AG10803 (cell line): Measurements from ENCODE around the gene RND2.

Experiments used
- DNase-seq: peaks from one replicate; pipeline ENCODE4 v3.0.0; 2010; ENCODE audit warnings: low read depth
- H3K4me3 ChIP-seq: 2 replicates; pipeline ENCODE4 v1.5.1; 2011; ENCODE audit warnings: mild to moderate bottlenecking, low read length, control low read depth
- CTCF ChIP-seq: conservative IDR thresholded peaks from 2 replicates; pipeline ENCODE4 v1.5.1; 2011; ENCODE audit warnings: mild to moderate bottlenecking, low read length, control low read depth, inconsistent platforms

The RND2 gene

GRCh38 chr17:43025290-43025657, 243 bp downstream of the RND2 start:
- no peak for TF ChIP-seq CTCF
- DNase-seq = no peak
- H3K4me3 ChIP-seq = peak overlapping the region; percentile 43

GRCh38 chr17:43025766-43026537, 921 bp downstream of the RND2 start:
- TF ChIP-seq CTCF = no peak
- DNase-seq = no peak
- no peak overlapping the region for H3K4me3 ChIP-seq

DNA sequence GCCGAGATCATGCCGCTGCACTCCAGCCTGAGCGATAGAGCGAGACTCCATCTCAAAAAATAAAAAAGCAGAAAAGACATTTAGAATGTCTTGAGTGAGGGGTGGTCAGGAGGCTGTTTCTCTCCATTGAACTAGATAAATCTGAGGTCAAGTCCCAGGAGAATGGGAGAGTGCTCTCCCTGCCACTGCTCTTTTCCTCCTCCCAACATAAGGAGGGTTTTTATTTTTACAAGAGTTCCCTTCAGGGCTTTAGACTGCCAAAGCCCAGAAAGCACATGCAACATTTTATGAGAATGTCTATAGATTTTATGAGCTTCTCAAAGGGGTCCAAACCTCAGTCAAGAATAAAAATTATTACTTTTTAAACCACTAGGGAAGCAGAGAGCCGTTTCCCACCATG, 1.6 kb downstream of the RND2 start:
- H3K4me3 ChIP-seq = no peak overlapping the region
- TF ChIP-seq CTCF = no peak

GRCh38 chr17:43027091-43028032, 2.3 kb downstream of the RND2 start:
- no peak overlapping the region for H3K4me3 ChIP-seq
- no peak for DNase-seq
- no peak for TF ChIP-seq CTCF

More for the DNA sequence above, 1.6 kb downstream of the RND2 start:
- DNase-seq = no peak

DNA sequence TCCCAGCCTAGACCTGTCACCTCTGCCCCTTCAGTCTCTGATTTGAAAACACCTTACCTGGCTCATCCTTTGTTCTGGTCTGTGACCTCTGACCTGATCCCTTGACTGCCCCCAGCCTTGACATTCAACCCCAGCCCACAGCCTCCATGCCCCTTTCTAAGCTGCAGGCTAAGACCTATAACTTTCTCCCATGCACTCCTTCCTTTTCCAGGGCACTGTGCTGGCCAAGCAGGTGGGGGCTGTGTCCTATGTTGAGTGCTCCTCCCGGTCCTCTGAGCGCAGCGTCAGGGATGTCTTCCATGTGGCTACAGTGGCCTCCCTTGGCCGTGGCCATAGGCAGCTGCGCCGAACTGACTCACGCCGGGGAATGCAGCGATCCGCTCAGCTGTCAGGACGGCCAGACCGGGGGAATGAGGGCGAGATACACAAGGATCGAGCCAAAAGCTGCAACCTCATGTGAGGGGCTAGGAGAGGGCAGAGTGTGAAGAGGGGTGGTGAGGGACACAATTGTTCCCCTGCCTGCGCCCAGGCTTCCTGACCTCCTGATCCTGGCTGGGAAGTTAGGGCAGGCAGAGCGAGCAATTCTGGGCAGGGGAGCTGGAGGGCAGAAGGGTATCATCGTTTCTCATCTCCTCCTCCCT, 3.3 kb downstream of the RND2 start:
- DNase-seq = no peak
- no peak for TF ChIP-seq CTCF
- H3K4me3 ChIP-seq = no peak overlapping the region

GRCh38 chr17:43030137-43030767, 5.2 kb downstream of the RND2 start:
- no peak for DNase-seq
- no peak for TF ChIP-seq CTCF
- no peak overlapping the region for H3K4me3 ChIP-seq
